ENCODE results near the gene TRPV4. TPM values are rescaled to one million over a fixed set of nuclear protein-coding genes. Genes with fewer than 3 reads are reported as not detected.

TRPV4 gene
- total and polyA plus RNA-seq, 10 of the 15 experiments (the other 5 are each of a cell fraction or from before 2014, with no cell fraction given): not detected

- Histone ChIP-seq H2AFZ (ENCODE audit: control insufficient read depth, low read depth, low read length) (no peak overlapping the region), H3K4me1 (ENCODE audit: control insufficient read depth, insufficient read depth, low read length) (no peaks in the 10 kb centered on the region), H3K27me3 (replicated peaks in 1 of 2; ENCODE audit: control insufficient read depth in 2 of 2, insufficient read depth in 2 of 2, low read length in 1 of 2) (peaks cover 3 to 4% of the 10 kb centered on the region in 2 experiments; a peak in 3 of 4 replicates), H3K27ac (ENCODE audit: control insufficient read depth, insufficient read depth) (no peak overlapping the region), H3K36me3 (ENCODE audit: control insufficient read depth in 2 of 2, insufficient read depth in 2 of 2, low read length in 1 of 2) (no peaks in the 10 kb centered on the region), H3K9ac (ENCODE audit: control insufficient read depth, insufficient read depth, low read length) (no peak overlapping the region), H3K4me2 (ENCODE audit: control insufficient read depth, insufficient read depth) (no peak overlapping the region), H3K79me2 (ENCODE audit: control insufficient read depth, insufficient read depth, low read length) (no peaks in the 10 kb centered on the region), H3K4me3 (no peak overlapping the region), H3K9me3 (replicated peaks; ENCODE audit: control insufficient read depth, insufficient read depth, low read length) (no peaks in the 10 kb centered on the region), H4K20me1 (ENCODE audit: control insufficient read depth, insufficient read depth) (no peaks in the 10 kb centered on the region)
- CTCF ChIA-PET: interaction anchor here (0.7 to 2.6 kb wide), 2 partner anchors 15 to 26 kb away, joined by 3 to 9 read pairs; no protein-coding TSS in a partner anchor
- DNase-seq (ENCODE audit: low read depth, low spot score) (no peak), ATAC-seq (no peak), FAIRE-seq (no peak)
- 17% methylated on average over 2 of the region's 2 CpGs for WGBS (ENCODE audit: insufficient coverage, insufficient replicate concordance, low lambda C conversion rate, missing lambda C conversion rate)
- no TSS peak for BruUV-seq (replicated peaks)
- in situ Hi-C loops (cut with MboI): no loop called here
- POLR2A ChIA-PET: interaction anchor here (0.6 kb wide), 1 partner anchor 25 kb away, joined by 4 read pairs; no protein-coding TSS in a partner anchor
- SMC1A ChIA-PET (ENCODE audit: uncharacterized antibody, unreplicated experiment): no interaction called here
- intact Hi-C loops (cut with micrococcal nuclease; ENCODE audit: unreplicated experiment): no loop called here
- TF ChIP-seq POLR2AphosphoS2 (IDR thresholded peaks at IDR 0.05; ENCODE audit: low read depth, low read length): no peak
- no peak for TF ChIP-seq SMAD1 (IDR thresholded peaks at IDR 0.05; ENCODE audit: low read depth, partially characterized antibody)
- no peak for TF ChIP-seq WRNIP1 (IDR thresholded peaks at IDR 0.05; ENCODE audit: borderline replicate concordance, low read depth, low read length)
- TF ChIP-seq RELA (IDR thresholded peaks at IDR 0.05; ENCODE audit: borderline replicate concordance, partially characterized antibody): no peak
- no peak for TF ChIP-seq PML (IDR thresholded peaks at IDR 0.05; ENCODE audit: low read length)
- no peak for TF ChIP-seq BCLAF1 (IDR thresholded peaks at IDR 0.05)
- TF ChIP-seq JUND (IDR thresholded peaks at IDR 0.05; ENCODE audit: low read depth, low read length): no peak
- no peak for TF ChIP-seq CBX3 (IDR thresholded peaks at IDR 0.05; ENCODE audit: borderline replicate concordance, low read depth)
- no peak for TF ChIP-seq RUNX3 (IDR thresholded peaks at IDR 0.05; ENCODE audit: low read length)
- TF ChIP-seq SPI1 (IDR thresholded peaks at IDR 0.05; ENCODE audit: borderline replicate concordance, insufficient read depth, low read depth, low read length): no peak
- no peak for TF ChIP-seq FOS (IDR thresholded peaks at IDR 0.05; ENCODE audit: borderline replicate concordance, extremely low read depth, insufficient read length)
- no peak for TF ChIP-seq GABPA (IDR thresholded peaks at IDR 0.05; ENCODE audit: low read depth)
- TF ChIP-seq CEBPZ (IDR thresholded peaks at IDR 0.05; ENCODE audit: low read depth, low read length): no peak
- no peak for TF ChIP-seq TBL1XR1 (IDR thresholded peaks at IDR 0.05; ENCODE audit: low read depth, low read length)
- no peak for TF ChIP-seq EED (IDR thresholded peaks at IDR 0.05; ENCODE audit: low read depth)
- no peak for TF ChIP-seq ELK1 (IDR thresholded peaks at IDR 0.05; ENCODE audit: low read depth, low read length)
- RAD21 ChIA-PET (ENCODE audit: unreplicated experiment): no interaction called here
Observed at GRCh38 chr12:109830718-109831117, 2.5 kb downstream of the TRPV4 start.

All from GM12878 (cell line).